Epithelial cell of umbilical artery (primary cell): ENCODE results near the gene HACD1. TPM values are rescaled to one million over a fixed set of nuclear protein-coding genes. Genes with fewer than 3 reads are reported as not detected.

Source experiments
- total RNA-seq: library from RNA; depleted of rRNA; stranded (reverse); fragments of >200 nt; gene quantifications from 2 replicates; pipeline ENCODE4 v1.2.3, GENCODE V29; 2014

HACD1 gene
- total RNA-seq = 21.4 and 31.3 TPM in 2 replicates

GRCh38 chr10:17617031-17617911 lies at the start of gene HACD1:
Gene HACD1 (minus strand): TSS chr10:17617374. CDS start chr10:17617339, 35 bp downstream.

GRCh38 chr10:17643755-17644484 lies 26.7 kb upstream of the HACD1 start, which contains the start of gene STAM:
Gene STAM (plus strand): TSS chr10:17644151. CDS start chr10:17644340, 189 bp downstream.

Other genes with a start within 250 kb of the HACD1 start
- gene ST8SIA6, start 162.8 kb downstream of the HACD1 start, total RNA-seq = 0.32 and 0.46 TPM in 2 replicates
- 12.6 and 14.9 TPM in 2 replicates for gene STAM, start 26.8 kb upstream of the HACD1 start, total RNA-seq
- under 0.01 and 0.15 TPM in 2 replicates for gene TMEM236, start 134.8 kb upstream of the HACD1 start, total RNA-seq
- gene MRC1, start 192.0 kb upstream of the HACD1 start, total RNA-seq = under 0.01 and 0.61 TPM in 2 replicates